Uterus (tissue), 4 donors: ENCODE data around the gene HMX2. TPM values are rescaled to one million over a fixed set of nuclear protein-coding genes. Genes with fewer than 3 reads are reported as not detected.
"Not testable (repeated sequence)": the region's sequence is repeated elsewhere in the genome, so short reads cannot be mapped to it uniquely, and the experiment has no call there.

Source experiments
- DNase-seq, 2 donors: peaks; one replicate each; pipeline ENCODE4 v3.0.0-alpha.2; 2019 to 2020
- H3K27ac ChIP-seq, 2 donors: fragments of 200-600 bp; sonication (generic); 1 replicate in 1 of 2; 2 replicates in 1 of 2; pipeline ENCODE4 v1.5.1; 2016 to 2018
- H3K27me3 ChIP-seq, 2 donors: fragments of 200-600 bp; sonication (generic); one replicate each; pipeline ENCODE4 v1.5.1; 2018 to 2019; ENCODE audit warnings: control low read depth in 1 of 2
- H3K36me3 ChIP-seq, 2 donors: fragments of 200-600 bp; sonication (generic); one replicate each; pipeline ENCODE4 v1.5.1; 2019; ENCODE audit warnings: control low read depth in 1 of 2
- H3K4me1 ChIP-seq, 2 donors: fragments of 200-600 bp; sonication (generic); one replicate each; pipeline ENCODE4 v1.5.1; 2018 to 2019; ENCODE audit warnings: control low read depth in 1 of 2
- H3K4me3 ChIP-seq, 2 donors: fragments of 200-600 bp; sonication (generic); 1 replicate in 1 of 2; 2 replicates in 1 of 2; pipeline ENCODE4 v1.5.1; 2018 to 2019; ENCODE audit warnings: mild to moderate bottlenecking in 1 of 2
- H3K9me3 ChIP-seq, 2 donors: fragments of 200-600 bp; sonication (generic); one replicate each; pipeline ENCODE4 v1.5.1; 2019; ENCODE audit warnings: control low read depth in 1 of 2
- POLR2A ChIP-seq, 2 donors: fragments of 450-650 bp; IDR thresholded peaks; one replicate each; pipeline ENCODE4 v1.6.1; 2016; ENCODE audit warnings: antibody characterized with exemption in 2 of 2, mild to moderate bottlenecking in 1 of 2, moderate library complexity in 1 of 2
- intact Hi-C: fragments of 100-400 bp; cut with DNase I; formaldehyde crosslinking; loops from one replicate; pipeline ENCODE4 v1.15.1; 2023; ENCODE audit warnings: low total_unique reads
- total RNA-seq, 4 donors: library from RNA; depleted of rRNA in 3 of 4; stranded (reverse); fragments of >200 nt in 3 of 4; gene quantifications; one replicate each; pipeline versions ENCODE4 v1.1.0 to v1.2.4, GENCODE V29; 2014 to 2023
- TF ChIP-seq, protein P1 (sequence below), 4 experiments: fragments of 200-600 bp in 2 of 4; fragments of 450-650 bp in 2 of 4; sonication (generic) in 2 of 4; IDR thresholded peaks; one replicate each; pipeline ENCODE4 v1.5.1; 2016 to 2019; ENCODE audit warnings: antibody characterized with exemption in 4 of 4, mild to moderate bottlenecking in 2 of 4, moderate library complexity in 1 of 4
- donor health status: DM: yes; HTN: yes; CAD: no.

The HMX2 gene
- total RNA-seq, 4 donors from 2014 or later: not detected

DNA sequence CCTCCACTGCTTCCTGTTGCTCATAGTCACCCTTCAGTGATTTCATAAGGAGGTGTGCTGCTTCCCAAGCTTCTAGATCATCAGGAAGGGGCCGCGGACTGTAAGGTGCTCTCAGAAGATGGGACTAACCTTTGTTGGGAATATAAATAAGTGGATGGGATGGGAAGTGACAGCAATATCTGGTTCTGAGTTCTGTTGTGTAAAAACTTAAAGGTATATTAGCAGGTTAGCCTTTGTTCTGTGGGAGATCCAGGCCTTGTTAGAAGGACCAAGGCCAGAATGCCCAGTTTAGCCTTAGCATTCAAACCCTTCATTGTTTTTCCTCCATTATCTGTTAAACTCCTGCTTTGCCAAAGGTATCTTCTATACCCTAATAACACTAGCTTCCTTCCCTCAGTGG is 18.7 kb downstream of the HMX2 start:
- H3K4me3 ChIP-seq: no peak overlapping the region
- no peaks in the 10 kb centered on the region for H3K36me3 ChIP-seq
- H3K27ac ChIP-seq: no peak overlapping the region
- TF ChIP-seq, protein P1, sequence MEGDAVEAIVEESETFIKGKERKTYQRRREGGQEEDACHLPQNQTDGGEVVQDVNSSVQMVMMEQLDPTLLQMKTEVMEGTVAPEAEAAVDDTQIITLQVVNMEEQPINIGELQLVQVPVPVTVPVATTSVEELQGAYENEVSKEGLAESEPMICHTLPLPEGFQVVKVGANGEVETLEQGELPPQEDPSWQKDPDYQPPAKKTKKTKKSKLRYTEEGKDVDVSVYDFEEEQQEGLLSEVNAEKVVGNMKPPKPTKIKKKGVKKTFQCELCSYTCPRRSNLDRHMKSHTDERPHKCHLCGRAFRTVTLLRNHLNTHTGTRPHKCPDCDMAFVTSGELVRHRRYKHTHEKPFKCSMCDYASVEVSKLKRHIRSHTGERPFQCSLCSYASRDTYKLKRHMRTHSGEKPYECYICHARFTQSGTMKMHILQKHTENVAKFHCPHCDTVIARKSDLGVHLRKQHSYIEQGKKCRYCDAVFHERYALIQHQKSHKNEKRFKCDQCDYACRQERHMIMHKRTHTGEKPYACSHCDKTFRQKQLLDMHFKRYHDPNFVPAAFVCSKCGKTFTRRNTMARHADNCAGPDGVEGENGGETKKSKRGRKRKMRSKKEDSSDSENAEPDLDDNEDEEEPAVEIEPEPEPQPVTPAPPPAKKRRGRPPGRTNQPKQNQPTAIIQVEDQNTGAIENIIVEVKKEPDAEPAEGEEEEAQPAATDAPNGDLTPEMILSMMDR (IDR thresholded peaks at IDR 0.05): no peak
- no peak for TF ChIP-seq POLR2A (IDR thresholded peaks at IDR 0.05)
- no peaks in the 10 kb centered on the region for H3K9me3 ChIP-seq
- H3K4me1 ChIP-seq: no peaks in the 10 kb centered on the region
- no peaks in the 10 kb centered on the region for H3K27me3 ChIP-seq
- DNase-seq: no peak
- intact Hi-C loops: no loop called here

DNA sequence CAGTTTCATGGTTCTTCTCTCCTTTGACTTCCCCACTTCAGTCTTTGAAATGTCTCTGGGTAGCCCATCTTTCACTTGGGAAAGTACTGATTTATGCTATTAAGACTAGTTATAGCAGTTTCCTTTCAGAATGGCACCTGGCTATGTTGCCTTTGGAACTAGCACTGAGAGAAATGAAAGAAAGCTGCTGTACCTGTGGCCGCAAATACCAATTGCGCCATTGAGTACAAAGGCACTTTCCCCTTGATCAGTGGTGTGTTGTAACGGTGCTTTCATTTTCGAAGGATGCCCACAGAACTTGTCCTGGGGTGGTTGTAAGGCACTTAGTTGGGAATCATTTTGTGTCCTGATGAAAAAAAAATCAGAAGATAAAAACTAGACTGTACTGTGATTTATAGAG is 23.0 kb downstream of the HMX2 start:
- DNase-seq: no peak
- intact Hi-C loops: no loop called here
- no peaks in the 10 kb centered on the region for H3K4me1 ChIP-seq
- no peak overlapping the region for H3K27ac ChIP-seq
- H3K27me3 ChIP-seq: no peaks in the 10 kb centered on the region
- no peaks in the 10 kb centered on the region for H3K9me3 ChIP-seq
- H3K4me3 ChIP-seq: no peak overlapping the region
- no peak for TF ChIP-seq POLR2A (IDR thresholded peaks at IDR 0.05)
- TF ChIP-seq, protein P1 (IDR thresholded peaks at IDR 0.05): no peak
- H3K36me3 ChIP-seq: no peaks in the 10 kb centered on the region

DNA sequence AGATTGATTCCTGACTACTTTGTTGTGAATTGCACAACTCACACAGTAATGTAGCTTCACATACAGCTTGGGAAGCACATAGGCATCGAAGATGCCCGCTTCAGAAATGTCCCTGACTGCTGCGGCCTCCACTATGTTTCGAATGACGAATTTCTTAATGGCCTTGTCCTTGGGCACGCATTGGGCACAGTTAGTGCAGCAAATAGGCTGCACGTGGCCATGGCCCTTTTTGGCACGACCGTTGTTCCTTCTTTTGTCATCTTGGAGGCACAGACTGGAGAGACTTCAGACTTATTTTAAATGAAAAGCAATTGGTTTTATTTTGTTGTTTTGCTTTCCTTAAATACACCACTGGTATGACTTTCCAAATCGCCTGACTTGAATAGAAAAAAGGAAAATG is 23.7 kb downstream of the HMX2 start:
- H3K36me3 ChIP-seq, intact Hi-C loops, H3K9me3 ChIP-seq, H3K4me3 ChIP-seq, DNase-seq, H3K27me3 ChIP-seq, H3K27ac ChIP-seq, H3K4me1 ChIP-seq: not testable (repeated sequence)

DNA sequence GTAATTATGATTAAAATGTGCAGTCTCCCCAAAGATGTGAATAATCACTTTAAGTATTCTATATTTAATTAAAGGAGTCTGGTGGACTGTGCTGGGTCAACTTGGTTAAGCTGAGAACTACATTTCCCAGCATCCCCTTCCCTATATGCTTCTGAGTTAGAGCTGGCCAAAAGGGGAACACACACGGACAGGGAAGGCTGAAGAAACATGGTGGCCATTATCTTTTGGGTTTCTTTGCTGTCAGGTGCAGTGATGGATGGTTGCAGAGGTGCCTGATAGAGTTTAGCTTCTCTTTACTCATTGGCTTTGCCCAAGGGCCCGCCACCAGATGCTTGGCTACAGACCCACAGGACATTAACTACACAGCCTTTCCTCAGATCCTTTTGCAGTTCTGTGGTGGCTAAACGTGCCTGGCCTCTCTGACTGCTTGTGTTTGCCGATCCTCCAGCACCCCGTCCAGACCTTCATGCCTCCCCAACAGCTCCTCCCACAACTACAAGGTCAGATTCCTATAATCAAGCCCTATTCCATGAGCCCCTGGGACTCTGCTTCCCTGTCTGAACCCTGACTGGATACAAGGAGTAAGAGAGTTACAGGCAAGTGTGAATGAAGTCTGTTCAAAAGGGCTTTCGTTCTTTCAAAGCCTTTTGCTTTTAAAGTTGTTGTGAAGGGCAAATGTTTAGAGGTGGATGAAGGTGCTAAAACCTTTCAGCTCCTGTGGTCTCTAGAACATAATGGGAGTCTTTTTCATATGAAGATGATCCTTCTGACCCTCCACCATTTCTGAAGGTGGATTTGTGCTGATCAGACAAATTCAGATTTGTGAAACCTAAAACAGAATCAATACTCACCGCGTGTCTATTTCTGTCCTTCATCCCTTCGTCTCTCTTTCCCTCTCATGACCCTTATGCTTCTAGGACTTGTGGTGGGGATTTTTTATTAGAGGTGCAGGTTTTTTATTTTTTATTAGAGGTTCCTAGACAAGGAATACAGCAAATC is 27.8 kb downstream of the HMX2 start:
- Histone ChIP-seq H3K9me3 (no peaks in the 10 kb centered on the region), H3K4me1 (no peaks in the 10 kb centered on the region), H3K36me3 (no peaks in the 10 kb centered on the region), H3K4me3 (no peak overlapping the region), H3K27me3 (no peaks in the 10 kb centered on the region), H3K27ac (no peak overlapping the region)
- intact Hi-C loops: no loop called here
- TF ChIP-seq POLR2A (IDR thresholded peaks at IDR 0.05): no peak
- TF ChIP-seq, protein P1 (IDR thresholded peaks at IDR 0.05): no peak
- DNase-seq: no peak

DNA sequence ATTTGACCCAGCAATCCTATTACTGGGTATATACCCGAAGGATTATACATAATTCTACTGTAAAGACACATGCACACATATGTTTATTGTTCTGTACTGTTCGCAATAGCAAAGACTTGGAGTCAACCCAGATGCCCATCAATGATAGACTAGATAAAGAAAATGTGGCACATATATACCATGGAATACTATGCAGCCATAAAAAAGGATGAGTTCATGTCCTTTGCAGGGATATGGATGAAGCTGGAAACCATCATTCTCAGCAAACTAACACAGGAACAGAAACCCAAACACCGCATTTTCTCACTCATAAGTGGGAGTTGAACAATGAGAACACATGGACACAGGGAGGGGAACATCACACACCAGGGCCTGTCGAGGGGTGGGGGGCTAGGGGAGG is 30.5 kb downstream of the HMX2 start:
- intact Hi-C loops, H3K4me1 ChIP-seq, H3K27me3 ChIP-seq, H3K36me3 ChIP-seq, H3K4me3 ChIP-seq, H3K9me3 ChIP-seq, DNase-seq, H3K27ac ChIP-seq: not testable (repeated sequence)
